Osteoblast (primary cell): ENCODE results near the gene CHCHD3. TPM values are rescaled to one million over a fixed set of nuclear protein-coding genes. Genes with fewer than 3 reads are reported as not detected.

Experiments used
- DNase-seq: peaks from one replicate; pipeline ENCODE4 v3.0.0; 2011; ENCODE audit warnings: low spot score, mixed read lengths; ENCODE audit not compliant: insufficient read length; ENCODE audit errors: missing footprints
- H2AFZ ChIP-seq: 2 replicates; pipeline ENCODE4 v1.6.0; 2011; ENCODE audit warnings: mild to moderate bottlenecking, low read length
- H3K27ac ChIP-seq: 2 replicates; pipeline ENCODE4 v1.5.1; 2011; ENCODE audit warnings: mild to moderate bottlenecking, low read depth, low read length, moderate library complexity
- H3K27me3 ChIP-seq: 2 replicates; pipeline ENCODE4 v1.6.0; 2012; ENCODE audit warnings: mild to moderate bottlenecking, control low read depth, inconsistent platforms, low read length, moderate library complexity; ENCODE audit not compliant: insufficient read depth
- H3K36me3 ChIP-seq: 2 replicates; pipeline ENCODE4 v1.5.1; 2011; ENCODE audit warnings: mild to moderate bottlenecking, low read length, control low read depth, moderate library complexity; ENCODE audit not compliant: insufficient read depth
- H3K4me1 ChIP-seq: 2 replicates; pipeline ENCODE4 v1.5.1; 2011; ENCODE audit warnings: mild to moderate bottlenecking, low read length, control low read depth, moderate library complexity; ENCODE audit not compliant: insufficient read depth
- H3K4me2 ChIP-seq: 2 replicates; pipeline ENCODE4 v1.6.0; 2011; ENCODE audit warnings: mild to moderate bottlenecking, low read length; ENCODE audit not compliant: insufficient read depth
- H3K4me3 ChIP-seq: fragments of 200-600 bp; sonication (generic); 3 replicates; pipeline ENCODE4 v1.5.1; 2012; ENCODE audit warnings: mild to moderate bottlenecking, low read length, inconsistent platforms; ENCODE audit not compliant: insufficient read depth
- H3K79me2 ChIP-seq: 2 replicates; pipeline ENCODE4 v1.6.0; 2012; ENCODE audit warnings: mild to moderate bottlenecking, low read length, control low read depth, inconsistent platforms; ENCODE audit not compliant: insufficient read depth
- H3K9me3 ChIP-seq: 2 replicates; pipeline ENCODE4 v1.5.1; 2011; ENCODE audit warnings: low read depth, low read length, control low read depth
- H4K20me1 ChIP-seq: 2 replicates; pipeline ENCODE4 v1.6.0; 2012; ENCODE audit warnings: mild to moderate bottlenecking, low read length, control low read depth; ENCODE audit not compliant: insufficient read depth
- CTCF ChIP-seq: IDR thresholded peaks from 2 replicates; pipeline ENCODE4 v1.5.1; 2011; ENCODE audit warnings: mild to moderate bottlenecking, low read depth, low read length, moderate library complexity; ENCODE audit errors: extremely low read depth
- total RNA-seq: library from RNA; depleted of rRNA; stranded (reverse); fragments of >200 nt; gene quantifications from 2 replicates; pipeline ENCODE4 v1.2.3, GENCODE V29; 2012

Gene CHCHD3
- total RNA-seq: 81.9 and 89.8 TPM in 2 replicates

- Histone ChIP-seq H3K27ac (peak within 1 kb of the TSS; percentile 89), H3K27me3 (no peaks in the 10 kb centered on the region), H2AFZ (peak within 1 kb of the TSS; percentile 96), H3K4me3 (peak within 1 kb of the TSS; percentile 95), H4K20me1 (peaks cover 12% of the 10 kb centered on the region), H3K36me3 (no peaks in the 10 kb centered on the region), H3K4me2 (peak within 1 kb of the TSS; percentile 98), H3K9me3 (no peaks in the 10 kb centered on the region), H3K4me1 (peaks cover 11% of the 10 kb centered on the region), H3K79me2 (peaks cover 50% of the 10 kb centered on the region)
- no peak for TF ChIP-seq CTCF
- peak; percentile 97 for DNase-seq
Observed at GRCh38 chr7:133081599-133082389, at the start of gene CHCHD3. CHCHD3 (minus strand) TSS chr7:133082090; CDS start chr7:133081937, 153 bp downstream.

DNA sequence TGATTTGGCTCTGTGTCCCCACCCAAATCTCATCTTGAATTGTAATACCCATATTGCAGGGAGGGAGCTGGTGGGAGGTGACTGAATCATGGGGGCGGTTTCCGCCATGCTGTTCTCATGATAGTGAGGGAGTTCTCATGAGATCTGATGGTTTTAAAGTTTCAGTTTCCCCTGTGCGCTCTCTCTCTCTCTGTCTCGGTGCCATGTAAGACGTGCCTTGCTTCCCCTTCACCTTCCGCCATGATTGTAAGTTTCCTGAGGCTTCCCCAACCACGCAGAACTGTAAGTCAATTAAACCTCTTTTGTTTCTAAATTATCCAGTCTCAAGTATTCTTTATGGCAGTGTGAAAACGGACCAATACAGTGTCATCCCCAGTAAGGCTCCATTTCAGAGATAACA, 48.3 kb upstream of the CHCHD3 start:
- Histone ChIP-seq H3K9me3 (no peaks in the 10 kb centered on the region), H3K36me3 (no peaks in the 10 kb centered on the region), H4K20me1 (no peaks in the 10 kb centered on the region), H3K79me2 (no peaks in the 10 kb centered on the region), H2AFZ (no peak overlapping the region), H3K4me1 (no peaks in the 10 kb centered on the region), H3K27ac (no peak overlapping the region), H3K27me3 (peaks cover 6% of the 10 kb centered on the region), H3K4me3 (no peak overlapping the region), H3K4me2 (no peak overlapping the region)
- DNase-seq: no peak
- TF ChIP-seq CTCF: no peak

DNA sequence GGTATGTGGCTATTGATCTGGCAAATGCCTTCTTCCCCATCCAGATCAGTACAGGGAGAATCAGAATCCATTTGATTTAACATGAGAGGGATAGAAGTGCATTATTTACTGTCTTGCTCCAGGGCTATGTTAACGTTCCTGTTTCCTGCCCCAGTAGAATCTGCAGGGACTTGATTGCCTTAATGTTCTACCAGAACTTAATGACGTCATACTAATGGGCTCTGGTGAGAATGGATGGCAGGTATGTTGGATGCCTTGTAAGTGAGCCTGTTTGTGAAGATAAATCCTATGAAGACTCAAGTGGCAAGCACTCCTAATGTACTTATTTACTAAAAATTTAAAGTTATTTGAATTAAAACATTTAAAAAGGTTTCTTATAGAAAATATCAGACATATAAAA, 44.5 kb upstream of the CHCHD3 start:
- no peak for DNase-seq
- H3K4me1 ChIP-seq: no peaks in the 10 kb centered on the region
- H3K4me3 ChIP-seq: no peak overlapping the region
- H3K4me2 ChIP-seq: no peak overlapping the region
- H4K20me1 ChIP-seq: no peaks in the 10 kb centered on the region
- no peaks in the 10 kb centered on the region for H3K27me3 ChIP-seq
- H3K27ac ChIP-seq: no peak overlapping the region
- no peaks in the 10 kb centered on the region for H3K36me3 ChIP-seq
- H2AFZ ChIP-seq: no peak overlapping the region
- TF ChIP-seq CTCF: no peak
- no peaks in the 10 kb centered on the region for H3K9me3 ChIP-seq
- no peaks in the 10 kb centered on the region for H3K79me2 ChIP-seq

DNA sequence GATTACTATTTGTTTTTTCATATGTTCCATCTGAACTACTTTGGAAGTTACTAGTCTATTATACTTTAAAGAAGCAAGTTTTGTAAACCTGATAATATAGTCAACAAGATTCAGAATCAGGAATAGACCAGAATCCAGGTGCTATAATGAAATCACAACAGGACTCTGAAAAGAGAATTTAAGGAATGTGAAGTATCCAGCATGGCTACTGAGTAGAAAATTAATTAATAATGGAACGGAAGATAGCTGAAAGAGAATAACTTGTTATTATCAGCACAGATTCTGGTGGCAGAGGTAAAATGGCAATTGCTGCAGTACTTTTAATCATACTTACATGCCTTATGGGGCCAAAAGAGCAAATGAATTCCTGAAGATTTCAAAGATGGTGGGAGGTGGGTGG, 43.1 kb upstream of the CHCHD3 start:
- H3K4me3 ChIP-seq: no peak overlapping the region
- H3K79me2 ChIP-seq: no peaks in the 10 kb centered on the region
- H3K27ac ChIP-seq: no peak overlapping the region
- no peak for TF ChIP-seq CTCF
- H3K36me3 ChIP-seq: no peaks in the 10 kb centered on the region
- H4K20me1 ChIP-seq: no peaks in the 10 kb centered on the region
- DNase-seq: no peak
- no peak overlapping the region for H3K4me2 ChIP-seq
- H3K4me1 ChIP-seq: no peaks in the 10 kb centered on the region
- peaks cover 3% of the 10 kb centered on the region for H3K27me3 ChIP-seq
- no peak overlapping the region for H2AFZ ChIP-seq
- no peaks in the 10 kb centered on the region for H3K9me3 ChIP-seq
